ENCODE measurements around the gene OTOA.

- no peak for TF ChIP-seq EZH2 (IDR thresholded peaks at IDR 0.05)
- TF ChIP-seq POLR2AphosphoS5 (IDR thresholded peaks at IDR 0.05; ENCODE audit: borderline replicate concordance, low read depth, low read length) = no peak
Observed at GRCh38 chr16:21664801-21665492, 1.2 kb downstream of the OTOA start.

All from SK-N-MC (cell line).